Stimulated activated CD8-positive, alpha-beta memory T cell treated with anti-CD3 and anti-CD28 coated beads, Interleukin-12 subunit alpha, Interleukin-12 subunit beta, amount 100 ng/mL, for 24 hours (primary cell): ENCODE results near the gene SCARF1.

Experiments used
- DNase-seq: peaks from one replicate; pipeline ENCODE4 v3.0.0-alpha.2; 2020; ENCODE audit errors: extremely low read depth

SCARF1 gene

GRCh38 chr17:1629504-1630310 lies 15.8 kb downstream of the SCARF1 start:
- no peak for DNase-seq

GRCh38 chr17:1628856-1629503 lies 16.6 kb downstream of the SCARF1 start:
- DNase-seq: peak; percentile 69

- no peak for DNase-seq
These were observed 17.3 kb downstream of the SCARF1 start, which contains the start of gene SLC43A2 for GRCh38 chr17:1627982-1628855. TSS of gene SLC43A2 (minus strand) at chr17:1628834. CDS start at chr17:1627874, 960 bp downstream.

GRCh38 chr17:1627182-1627981 lies 18.1 kb downstream of the SCARF1 start:
- no peak for DNase-seq

- no peak for DNase-seq
These were observed 19.2 kb downstream of the SCARF1 start for GRCh38 chr17:1626333-1626732.

- DNase-seq: no peak
These were observed 20.0 kb downstream of the SCARF1 start for GRCh38 chr17:1625581-1625980.

- no peak for DNase-seq
These were observed 20.5 kb downstream of the SCARF1 start for GRCh38 chr17:1625053-1625452.

- DNase-seq: no peak
These were observed 20.9 kb downstream of the SCARF1 start for GRCh38 chr17:1624650-1625049.

GRCh38 chr17:1623057-1623630 lies 22.4 kb downstream of the SCARF1 start:
- no peak for DNase-seq

- DNase-seq: no peak
These were observed 24.1 kb downstream of the SCARF1 start for GRCh38 chr17:1621273-1621954.

GRCh38 chr17:1620486-1620885 lies 25.0 kb downstream of the SCARF1 start:
- DNase-seq: no peak

- DNase-seq: no peak
These were observed 27.8 kb downstream of the SCARF1 start for GRCh38 chr17:1617620-1618174.

- no peak for DNase-seq
These were observed 29.4 kb downstream of the SCARF1 start for GRCh38 chr17:1616101-1616500.

GRCh38 chr17:1612400-1612799 lies 33.1 kb downstream of the SCARF1 start:
- DNase-seq: no peak

GRCh38 chr17:1611715-1612114 lies 33.8 kb downstream of the SCARF1 start:
- DNase-seq: no peak

GRCh38 chr17:1608676-1609075 lies 36.9 kb downstream of the SCARF1 start:
- no peak for DNase-seq

- no peak for DNase-seq
These were observed 37.6 kb downstream of the SCARF1 start for GRCh38 chr17:1607971-1608320.

GRCh38 chr17:1606352-1606985 lies 39.1 kb downstream of the SCARF1 start:
- DNase-seq: no peak

GRCh38 chr17:1605681-1606351 lies 39.7 kb downstream of the SCARF1 start:
- no peak for DNase-seq
